Tibial nerve (tissue), 4 donors: Measurements from ENCODE around the gene BMERB1.

Source experiments
- EP300 ChIP-seq, 2 donors: sonication (generic); formaldehyde crosslinking; IDR thresholded peaks; one replicate each; pipeline ENCODE4 v1.6.1; 2017; ENCODE audit warnings: antibody characterized with exemption in 2 of 2, mild to moderate bottlenecking in 1 of 2
- POLR2A ChIP-seq, 2 donors: fragments of 450-650 bp; IDR thresholded peaks; one replicate each; pipeline ENCODE4 v1.6.1; 2017; ENCODE audit warnings: antibody characterized with exemption in 2 of 2, mild to moderate bottlenecking in 2 of 2, moderate library complexity in 2 of 2
- TF ChIP-seq, protein P1 (sequence below), 5 experiments: fragments of 200-600 bp in 3 of 5; fragments of 450-650 bp in 2 of 5; sonication (generic) in 3 of 5; IDR thresholded peaks; one replicate each; pipeline ENCODE4 v1.5.1; 2016 to 2019; ENCODE audit warnings: antibody characterized with exemption in 5 of 5, mild to moderate bottlenecking in 3 of 5, moderate library complexity in 2 of 5

DNA sequence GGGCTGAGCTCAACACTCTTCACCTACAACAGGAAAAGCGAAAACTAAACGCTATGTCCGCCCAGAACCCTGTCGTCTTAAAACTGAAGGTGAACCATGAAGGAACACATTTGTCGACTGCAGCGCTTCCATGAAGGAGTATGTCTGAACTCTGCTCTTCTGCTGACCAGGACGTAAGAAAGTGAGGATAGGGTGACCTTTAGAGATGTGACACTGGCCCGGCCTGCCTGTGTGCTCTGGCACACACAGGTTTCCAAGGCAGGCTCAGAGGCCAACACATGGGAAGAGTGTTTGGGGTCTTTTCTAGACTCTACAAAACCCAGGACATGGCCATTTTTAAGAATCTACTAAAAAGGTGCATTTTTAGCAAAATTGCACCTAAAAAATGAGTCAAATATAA lies 187.5 kb downstream of the BMERB1 start:
- TF ChIP-seq, protein P1, sequence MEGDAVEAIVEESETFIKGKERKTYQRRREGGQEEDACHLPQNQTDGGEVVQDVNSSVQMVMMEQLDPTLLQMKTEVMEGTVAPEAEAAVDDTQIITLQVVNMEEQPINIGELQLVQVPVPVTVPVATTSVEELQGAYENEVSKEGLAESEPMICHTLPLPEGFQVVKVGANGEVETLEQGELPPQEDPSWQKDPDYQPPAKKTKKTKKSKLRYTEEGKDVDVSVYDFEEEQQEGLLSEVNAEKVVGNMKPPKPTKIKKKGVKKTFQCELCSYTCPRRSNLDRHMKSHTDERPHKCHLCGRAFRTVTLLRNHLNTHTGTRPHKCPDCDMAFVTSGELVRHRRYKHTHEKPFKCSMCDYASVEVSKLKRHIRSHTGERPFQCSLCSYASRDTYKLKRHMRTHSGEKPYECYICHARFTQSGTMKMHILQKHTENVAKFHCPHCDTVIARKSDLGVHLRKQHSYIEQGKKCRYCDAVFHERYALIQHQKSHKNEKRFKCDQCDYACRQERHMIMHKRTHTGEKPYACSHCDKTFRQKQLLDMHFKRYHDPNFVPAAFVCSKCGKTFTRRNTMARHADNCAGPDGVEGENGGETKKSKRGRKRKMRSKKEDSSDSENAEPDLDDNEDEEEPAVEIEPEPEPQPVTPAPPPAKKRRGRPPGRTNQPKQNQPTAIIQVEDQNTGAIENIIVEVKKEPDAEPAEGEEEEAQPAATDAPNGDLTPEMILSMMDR (IDR thresholded peaks at IDR 0.05) = no peak
- no peak for TF ChIP-seq EP300 (IDR thresholded peaks at IDR 0.05)
- TF ChIP-seq POLR2A (IDR thresholded peaks at IDR 0.05) = no peak
